HEK293 (cell line): ENCODE measurements around the gene PNMA1.

Source experiments
- CTCF ChIA-PET: fragments of 350-600 bp; formaldehyde crosslinking; extraction: SDS; loops from one replicate; lab custom pipeline; 2021; ENCODE audit warnings: antibody characterized with exemption; lab: Yijun Ruan, JAX
- POLR2A ChIA-PET: fragments of 300-600 bp; formaldehyde crosslinking; extraction: SDS; loops from one replicate; lab custom pipeline; 2020; ENCODE audit warnings: antibody characterized with exemption, inconsistent platforms; lab: Yijun Ruan, JAX
- H3K27ac ChIP-seq: fragments of 200-500 bp; sonication (Bioruptor generic); 2 replicates; pipeline ENCODE4 v1.5.1; 2014; ENCODE audit warnings: low read depth, low read length, control low read depth, inconsistent platforms; ENCODE audit errors: extremely low read depth
- H3K36me3 ChIP-seq, 2 experiments: fragments of 200-500 bp in 1 of 2; sonication (Bioruptor generic) in 1 of 2; 1 replicate in 1 of 2; 2 replicates in 1 of 2; pipeline ENCODE4 v1.5.1; 2014 to 2017; ENCODE audit warnings: inconsistent platforms in 2 of 2, low read length in 2 of 2; ENCODE audit not compliant: control insufficient read depth in 2 of 2, insufficient read depth in 1 of 2
- H3K4me1 ChIP-seq: fragments of 200-500 bp; sonication (Bioruptor generic); 2 replicates; pipeline ENCODE4 v1.5.1; 2014; ENCODE audit warnings: mild to moderate bottlenecking, low read length, inconsistent platforms; ENCODE audit not compliant: control insufficient read depth, insufficient read depth
- H3K4me3 ChIP-seq: 2 replicates; pipeline ENCODE4 v1.5.1; 2011; ENCODE audit warnings: low read depth, mild to moderate bottlenecking, control low read depth, low read length, moderate library complexity
- H3K9me3 ChIP-seq: fragments of 200-500 bp; sonication (Bioruptor generic); 2 replicates; pipeline ENCODE4 v1.5.1; 2014; ENCODE audit warnings: low read depth, low read length, inconsistent platforms; ENCODE audit not compliant: control insufficient read depth, insufficient read depth
- GLI2 ChIP-seq: fragments of 450-650 bp; formaldehyde crosslinking; IDR thresholded peaks from 2 replicates; pipeline ENCODE4; 2017; ENCODE audit warnings: missing biosample characterization, missing genetic modification characterization, low read depth, borderline replicate concordance
- HIC1 ChIP-seq: fragments of 450-650 bp; formaldehyde crosslinking; IDR thresholded peaks from 2 replicates; pipeline ENCODE4 v1.5.1; 2016; ENCODE audit warnings: missing biosample characterization, missing genetic modification characterization
- HOXD13 ChIP-seq: sonication (generic); formaldehyde crosslinking; IDR thresholded peaks from 2 replicates; pipeline ENCODE4 v1.8.0; 2022; ENCODE audit warnings: missing genetic modification reagents, borderline replicate concordance
- IKZF3 ChIP-seq: fragments of 450-650 bp; IDR thresholded peaks from 2 replicates; pipeline ENCODE4 v1.5.0; 2018; ENCODE audit warnings: missing biosample characterization, mild to moderate bottlenecking, missing genetic modification characterization, moderate library complexity
- KLF10 ChIP-seq: fragments of 450-650 bp; IDR thresholded peaks from 2 replicates; pipeline ENCODE4 v1.5.1; 2018; ENCODE audit warnings: missing biosample characterization, mild to moderate bottlenecking, missing genetic modification characterization
- KLF7 ChIP-seq: fragments of 450-650 bp; formaldehyde crosslinking; IDR thresholded peaks from 2 replicates; pipeline ENCODE4 v1.5.1; 2016; ENCODE audit warnings: missing biosample characterization, missing genetic modification characterization, borderline replicate concordance
- PRDM4 ChIP-seq: fragments of 450-650 bp; formaldehyde crosslinking; IDR thresholded peaks from 2 replicates; pipeline ENCODE4 v1.5.1; 2017; ENCODE audit warnings: missing biosample characterization, missing genetic modification characterization
- PRDM6 ChIP-seq: fragments of 450-650 bp; formaldehyde crosslinking; IDR thresholded peaks from 2 replicates; pipeline ENCODE4 v1.5.1; 2017; ENCODE audit warnings: missing biosample characterization, missing genetic modification characterization
- SETDB1 ChIP-seq: IDR thresholded peaks from one replicate; pipeline ENCODE4 v1.6.1; 2017; ENCODE audit warnings: mild to moderate bottlenecking, low read length, moderate library complexity, mixed read lengths; ENCODE audit not compliant: insufficient read length
- TRIM28 ChIP-seq: IDR thresholded peaks from 2 replicates; pipeline ENCODE4 v1.6.1; 2011; ENCODE audit warnings: low read length, control low read depth, borderline replicate concordance
- ZBTB7A ChIP-seq: fragments of 450-650 bp; formaldehyde crosslinking; IDR thresholded peaks from 2 replicates; pipeline ENCODE4 v1.5.1; 2016; ENCODE audit warnings: low read depth, missing biosample characterization, missing genetic modification characterization
- ZBTB8A ChIP-seq: fragments of 450-650 bp; formaldehyde crosslinking; IDR thresholded peaks from 2 replicates; pipeline ENCODE4 v1.5.1; 2016; ENCODE audit warnings: missing biosample characterization, missing genetic modification characterization
- ZNF146 ChIP-seq: fragments of 450-650 bp; formaldehyde crosslinking; IDR thresholded peaks from 2 replicates; pipeline ENCODE4 v1.5.1; 2016; ENCODE audit warnings: missing biosample characterization, missing genetic modification characterization
- ZNF157 ChIP-seq: fragments of 450-650 bp; formaldehyde crosslinking; IDR thresholded peaks from 2 replicates; pipeline ENCODE4 v1.5.1; 2016; ENCODE audit warnings: missing biosample characterization, missing genetic modification characterization
- ZNF175 ChIP-seq: fragments of 450-650 bp; formaldehyde crosslinking; IDR thresholded peaks from 2 replicates; pipeline ENCODE4 v1.5.1; 2016; ENCODE audit warnings: missing biosample characterization, missing genetic modification characterization
- ZNF211 ChIP-seq: fragments of 450-650 bp; formaldehyde crosslinking; IDR thresholded peaks from 2 replicates; pipeline ENCODE4 v1.5.1; 2016; ENCODE audit warnings: low read depth, missing biosample characterization, missing genetic modification characterization
- ZNF398 ChIP-seq: fragments of 450-650 bp; formaldehyde crosslinking; IDR thresholded peaks from 2 replicates; pipeline ENCODE4 v1.5.1; 2017; ENCODE audit warnings: missing biosample characterization, missing genetic modification characterization
- ZNF473 ChIP-seq: fragments of 450-650 bp; formaldehyde crosslinking; IDR thresholded peaks from 2 replicates; pipeline ENCODE4 v1.5.1; 2017; ENCODE audit warnings: missing biosample characterization, missing genetic modification characterization
- ZNF707 ChIP-seq: fragments of 450-650 bp; formaldehyde crosslinking; IDR thresholded peaks from 2 replicates; pipeline ENCODE4 v1.5.1; 2016; ENCODE audit warnings: missing biosample characterization, missing genetic modification characterization
- ZNF830 ChIP-seq: fragments of 450-650 bp; IDR thresholded peaks from 2 replicates; pipeline ENCODE4 v1.5.0; 2018; ENCODE audit warnings: missing biosample characterization, missing genetic modification characterization, low read depth, mild to moderate bottlenecking, moderate library complexity
- ZSCAN4 ChIP-seq: fragments of 450-650 bp; formaldehyde crosslinking; IDR thresholded peaks from 2 replicates; pipeline ENCODE4 v1.5.1; 2017; ENCODE audit warnings: missing biosample characterization, missing genetic modification characterization

Gene PNMA1

GRCh38 chr14:73678698-73679097, 35.5 kb downstream of the PNMA1 start:
- TF ChIP-seq ZSCAN4 (tag by site-specific recombination), result no peak
- no peak for TF ChIP-seq PRDM6 (tag by site-specific recombination)
- TF ChIP-seq ZNF175, result no peak
- TF ChIP-seq ZNF473 (tag by site-specific recombination), result no peak
- CTCF ChIA-PET, result interaction anchor here (0.8 kb wide), 1 partner anchor 15 kb away, joined by 3 read pairs; no protein-coding TSS in a partner anchor

GRCh38 chr14:73674986-73675385, 39.2 kb downstream of the PNMA1 start:
- Histone ChIP-seq H3K9me3 (no peaks in the 10 kb centered on the region), H3K4me1 (no peaks in the 10 kb centered on the region), H3K36me3 (no peaks in the 10 kb centered on the region; a peak in 1 of 3 replicates), H3K27ac (no peak overlapping the region), H3K4me3 (no peak overlapping the region)
- TF ChIP-seq ZNF398 (tag by site-specific recombination), result no peak
- TF ChIP-seq ZNF830, result no peak
- TF ChIP-seq IKZF3, result no peak
- TF ChIP-seq TRIM28, result no peak
- TF ChIP-seq ZBTB8A (tag by site-specific recombination), result no peak
- no peak for TF ChIP-seq HIC1 (tag by site-specific recombination)
- TF ChIP-seq GLI2 (tag by site-specific recombination), result no peak
- no peak for TF ChIP-seq KLF10 (tag by site-specific recombination)
- TF ChIP-seq ZNF157 (tag by site-specific recombination), result no peak
- TF ChIP-seq HOXD13 (CRISPR knock-in tag), result no peak
- no peak for TF ChIP-seq ZBTB7A (tag by site-specific recombination)
- TF ChIP-seq PRDM4 (tag by site-specific recombination), result no peak
- no peak for TF ChIP-seq SETDB1
- no peak for TF ChIP-seq KLF7 (tag by site-specific recombination)
- TF ChIP-seq ZNF707 (tag by site-specific recombination), result no peak
- no peak for TF ChIP-seq ZNF211 (tag by site-specific recombination)
- TF ChIP-seq ZNF146 (tag by site-specific recombination), result no peak
- CTCF ChIA-PET, result interaction anchor here (0.7 to 1.9 kb wide), 3 partner anchors 12 to 280 kb away, joined by 3 to 9 read pairs (median 3); no protein-coding TSS in a partner anchor
- POLR2A ChIA-PET, result no interaction called here

More at GRCh38 chr14:73678698-73679097, 35.5 kb downstream of the PNMA1 start:
- POLR2A ChIA-PET, result no interaction called here
- Histone ChIP-seq H3K36me3 (peaks cover 0 to under 1% of the 10 kb centered on the region in 2 experiments; a peak in 1 of 3 replicates), H3K27ac (no peak overlapping the region), H3K4me3 (no peak overlapping the region), H3K9me3 (no peaks in the 10 kb centered on the region), H3K4me1 (no peaks in the 10 kb centered on the region)
